ENCODE measurements around the gene SRRM2. TPM values are rescaled to one million over a fixed set of nuclear protein-coding genes. Genes with fewer than 3 reads are reported as not detected.

The SRRM2 gene
- total and polyA plus RNA-seq, 2 experiments from 2014 or later: 42.6 to 202 TPM

- no peaks in the 10 kb centered on the region for H3K27me3 ChIP-seq (replicated peaks; ENCODE audit: insufficient read depth)
- no peak overlapping the region for H3K27ac ChIP-seq
- DNase-seq: no peak
- no peak overlapping the region for H3K9ac ChIP-seq
- no peak overlapping the region for H3K4me2 ChIP-seq (ENCODE audit: unreplicated experiment)
- no peaks in the 10 kb centered on the region for H3F3A ChIP-seq (ENCODE audit: insufficient read depth)
- H3K9me3 ChIP-seq (ENCODE audit: low read depth): no peaks in the 10 kb centered on the region
- no peaks in the 10 kb centered on the region for H3K79me2 ChIP-seq (ENCODE audit: insufficient read depth)
- in situ Hi-C loops (cut with MboI): no loop called here
- no peaks in the 10 kb centered on the region for H4K20me1 ChIP-seq (ENCODE audit: insufficient read depth)
- H3K9me2 ChIP-seq (ENCODE audit: insufficient read depth): no peaks in the 10 kb centered on the region
- H3K4me3 ChIP-seq: no peak overlapping the region
- WGBS, 2 experiments (ENCODE audit: low coverage in 1 of 2, low lambda C conversion rate in 2 of 2, missing lambda C conversion rate in 2 of 2): 73 to 78% methylated on average over 16 to 19 of the region's 21 CpGs
- no peak overlapping the region for H2AFZ ChIP-seq
- peaks cover 5% of the 10 kb centered on the region; the same call in 1 of the 2 replicates for H3K36me3 ChIP-seq (ENCODE audit: low read depth)
- no peaks in the 10 kb centered on the region for H3K4me1 ChIP-seq (ENCODE audit: insufficient read depth)
- TF ChIP-seq EZH2phosphoT487 (IDR thresholded peaks at IDR 0.05; ENCODE audit: insufficient read depth, low read depth) (no peak), EZH2 (IDR thresholded peaks at IDR 0.05; ENCODE audit: insufficient read depth, poor library complexity, severe bottlenecking) (no peak)
Measured at GRCh38 chr16:2712546-2712945, 39.9 kb upstream of the SRRM2 start.

- H3K4me1 ChIP-seq (ENCODE audit: insufficient read depth): no peaks in the 10 kb centered on the region
- no peaks in the 10 kb centered on the region for H3F3A ChIP-seq (ENCODE audit: insufficient read depth)
- TF ChIP-seq EZH2phosphoT487 (IDR thresholded peaks at IDR 0.05; ENCODE audit: insufficient read depth, low read depth) (no peak), EZH2 (IDR thresholded peaks at IDR 0.05; ENCODE audit: insufficient read depth, poor library complexity, severe bottlenecking) (no peak)
- no peak for DNase-seq
- in situ Hi-C loops (cut with MboI): no loop called here
- WGBS, 2 experiments (ENCODE audit: low coverage in 1 of 2, low lambda C conversion rate in 2 of 2, missing lambda C conversion rate in 2 of 2): 70 to 76% methylated on average over 14 of the region's 14 CpGs
- H3K4me3 ChIP-seq: no peak overlapping the region
- H3K9me2 ChIP-seq (ENCODE audit: insufficient read depth): no peaks in the 10 kb centered on the region
- no peak overlapping the region for H2AFZ ChIP-seq
- H3K27me3 ChIP-seq (replicated peaks; ENCODE audit: insufficient read depth): no peaks in the 10 kb centered on the region
- no peak overlapping the region for H3K9ac ChIP-seq
- no peaks in the 10 kb centered on the region for H4K20me1 ChIP-seq (ENCODE audit: insufficient read depth)
- H3K27ac ChIP-seq: no peak overlapping the region
- no peaks in the 10 kb centered on the region for H3K79me2 ChIP-seq (ENCODE audit: insufficient read depth)
- H3K4me2 ChIP-seq (ENCODE audit: unreplicated experiment): no peak overlapping the region
- H3K36me3 ChIP-seq (ENCODE audit: low read depth): peaks cover under 1% of the 10 kb centered on the region; the same call in 1 of the 2 replicates
- no peaks in the 10 kb centered on the region for H3K9me3 ChIP-seq (ENCODE audit: low read depth)
Measured at GRCh38 chr16:2713523-2713922, 38.9 kb upstream of the SRRM2 start.

GRCh38 chr16:2713985-2714774, 38.3 kb upstream of the SRRM2 start:
- Histone ChIP-seq H2AFZ (no peak overlapping the region), H3K9ac (no peak overlapping the region), H3K27ac (no peak overlapping the region), H3K9me3 (ENCODE audit: low read depth) (no peaks in the 10 kb centered on the region), H3F3A (ENCODE audit: insufficient read depth) (no peaks in the 10 kb centered on the region), H3K27me3 (replicated peaks; ENCODE audit: insufficient read depth) (no peaks in the 10 kb centered on the region), H3K4me3 (no peak overlapping the region), H4K20me1 (ENCODE audit: insufficient read depth) (no peaks in the 10 kb centered on the region), H3K79me2 (ENCODE audit: insufficient read depth) (no peaks in the 10 kb centered on the region), H3K4me1 (ENCODE audit: insufficient read depth) (no peaks in the 10 kb centered on the region), H3K4me2 (ENCODE audit: unreplicated experiment) (no peak overlapping the region), H3K9me2 (ENCODE audit: insufficient read depth) (no peaks in the 10 kb centered on the region), H3K36me3 (ENCODE audit: low read depth) (no peaks in the 10 kb centered on the region)
- WGBS, 2 experiments (ENCODE audit: low coverage in 1 of 2, low lambda C conversion rate in 2 of 2, missing lambda C conversion rate in 2 of 2): 82 to 84% methylated on average over 28 of the region's 28 CpGs
- DNase-seq: no peak
- TF ChIP-seq EZH2phosphoT487 (IDR thresholded peaks at IDR 0.05; ENCODE audit: insufficient read depth, low read depth) (no peak), EZH2 (IDR thresholded peaks at IDR 0.05; ENCODE audit: insufficient read depth, poor library complexity, severe bottlenecking) (no peak)
- in situ Hi-C loops (cut with MboI): no loop called here

GRCh38 chr16:2715064-2715463, 37.4 kb upstream of the SRRM2 start:
- WGBS, 2 experiments (ENCODE audit: low coverage in 1 of 2, low lambda C conversion rate in 2 of 2, missing lambda C conversion rate in 2 of 2): 22 to 25% methylated on average over 9 of the region's 9 CpGs
- Histone ChIP-seq H2AFZ (no peak overlapping the region), H3K27ac (no peak overlapping the region), H3K9ac (no peak overlapping the region), H3K9me3 (ENCODE audit: low read depth) (no peaks in the 10 kb centered on the region), H3K36me3 (ENCODE audit: low read depth) (no peaks in the 10 kb centered on the region), H4K20me1 (ENCODE audit: insufficient read depth) (no peaks in the 10 kb centered on the region), H3K9me2 (ENCODE audit: insufficient read depth) (no peaks in the 10 kb centered on the region), H3F3A (ENCODE audit: insufficient read depth) (no peaks in the 10 kb centered on the region), H3K27me3 (replicated peaks; ENCODE audit: insufficient read depth) (no peaks in the 10 kb centered on the region), H3K4me2 (ENCODE audit: unreplicated experiment) (no peak overlapping the region), H3K4me1 (ENCODE audit: insufficient read depth) (no peaks in the 10 kb centered on the region), H3K79me2 (ENCODE audit: insufficient read depth) (no peaks in the 10 kb centered on the region), H3K4me3 (no peak overlapping the region)
- in situ Hi-C loops (cut with MboI): no loop called here
- TF ChIP-seq EZH2phosphoT487 (IDR thresholded peaks at IDR 0.05; ENCODE audit: insufficient read depth, low read depth): no peak
- no peak for TF ChIP-seq EZH2 (IDR thresholded peaks at IDR 0.05; ENCODE audit: insufficient read depth, poor library complexity, severe bottlenecking)
- no peak for DNase-seq

Data from GM23248 (cell line).